HG03469 (cell line): ENCODE data around the gene ZNF500.

ENCODE experiments used
- ATAC-seq: cut with Tn5 transposase; IDR thresholded peaks from one replicate; pipeline ENCODE4 v1.9.1; 2021; ENCODE audit warnings: mild to moderate bottlenecking, moderate library complexity, moderate number of reproducible peaks; ENCODE audit not compliant: unreplicated experiment

Gene ZNF500

DNA sequence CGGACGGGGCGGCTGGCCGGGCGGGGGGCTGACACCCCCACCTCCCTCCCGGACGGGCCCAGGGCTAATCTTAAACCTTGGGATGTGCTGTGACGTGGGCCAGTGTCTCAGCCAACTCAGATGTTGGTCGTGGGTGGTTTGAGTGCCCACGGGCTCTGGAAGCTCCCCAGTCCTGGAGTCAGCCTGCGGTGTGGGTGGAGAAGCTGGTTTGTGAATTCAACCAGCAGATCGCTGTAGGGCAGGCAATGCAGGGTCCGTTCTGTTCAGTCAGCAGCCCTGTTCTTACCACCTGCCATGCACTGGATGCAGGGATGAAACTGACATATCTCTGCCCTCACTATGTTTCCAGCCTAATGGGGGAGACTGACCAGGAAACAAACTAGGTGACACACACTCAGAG, 8.0 kb upstream of the ZNF500 start:
- ATAC-seq: no peak

DNA sequence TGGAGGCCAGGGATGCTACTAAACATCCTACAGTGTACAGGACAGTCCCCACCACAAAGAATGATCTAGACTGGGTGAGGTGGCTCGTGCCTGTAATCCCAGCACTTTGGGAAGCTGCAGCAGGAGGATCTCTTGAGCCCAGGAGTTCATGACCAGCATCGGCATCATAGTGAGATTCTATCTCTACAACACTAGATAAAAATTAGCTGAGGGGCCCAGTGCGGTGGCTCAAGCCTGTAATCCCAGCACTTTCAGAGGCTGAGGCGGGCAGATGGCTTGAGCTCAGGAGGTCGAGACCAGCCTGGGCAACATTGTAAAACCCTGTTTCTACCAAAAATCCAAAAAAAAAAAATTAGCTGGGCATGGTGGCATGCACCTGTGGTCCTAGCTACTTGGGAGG, 5.4 kb upstream of the ZNF500 start:
- ATAC-seq: no peak

DNA sequence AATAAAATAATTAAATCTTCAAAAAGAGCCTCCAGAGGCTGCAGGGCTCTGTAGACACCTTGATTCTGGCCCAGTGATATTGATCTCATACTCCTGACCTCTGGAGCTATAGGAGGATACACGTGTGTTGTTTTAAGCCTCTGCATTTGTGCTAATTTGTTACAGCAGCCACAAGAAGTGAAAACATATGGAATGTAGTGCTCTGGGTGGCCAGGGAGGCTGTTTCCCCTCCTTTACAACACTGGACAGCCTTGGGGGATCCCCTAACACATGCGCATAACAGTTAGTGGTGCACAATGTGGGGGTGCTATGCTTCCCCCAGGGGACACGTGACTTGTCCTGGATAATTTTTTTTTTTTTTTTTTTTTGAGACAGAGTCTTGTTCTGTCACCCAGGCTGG, 4.7 kb upstream of the ZNF500 start:
- ATAC-seq: no peak

DNA sequence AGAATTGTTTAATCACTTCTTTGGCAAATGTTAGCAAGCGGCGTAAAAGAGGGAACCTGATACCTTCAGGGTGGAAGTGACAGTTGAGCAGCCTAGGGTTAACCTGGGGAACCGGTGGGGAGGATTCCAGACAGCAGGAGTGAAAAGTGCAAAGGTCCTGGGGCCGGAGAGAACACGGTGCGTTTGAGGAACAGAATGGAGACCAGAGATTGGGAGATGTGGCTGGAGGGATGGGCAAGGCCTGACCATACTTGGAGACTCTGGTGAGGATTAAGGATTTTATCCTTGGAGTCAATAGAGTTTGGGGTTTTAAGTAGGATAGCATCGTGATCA, 2.3 kb upstream of the ZNF500 start:
- ATAC-seq: no peak

DNA sequence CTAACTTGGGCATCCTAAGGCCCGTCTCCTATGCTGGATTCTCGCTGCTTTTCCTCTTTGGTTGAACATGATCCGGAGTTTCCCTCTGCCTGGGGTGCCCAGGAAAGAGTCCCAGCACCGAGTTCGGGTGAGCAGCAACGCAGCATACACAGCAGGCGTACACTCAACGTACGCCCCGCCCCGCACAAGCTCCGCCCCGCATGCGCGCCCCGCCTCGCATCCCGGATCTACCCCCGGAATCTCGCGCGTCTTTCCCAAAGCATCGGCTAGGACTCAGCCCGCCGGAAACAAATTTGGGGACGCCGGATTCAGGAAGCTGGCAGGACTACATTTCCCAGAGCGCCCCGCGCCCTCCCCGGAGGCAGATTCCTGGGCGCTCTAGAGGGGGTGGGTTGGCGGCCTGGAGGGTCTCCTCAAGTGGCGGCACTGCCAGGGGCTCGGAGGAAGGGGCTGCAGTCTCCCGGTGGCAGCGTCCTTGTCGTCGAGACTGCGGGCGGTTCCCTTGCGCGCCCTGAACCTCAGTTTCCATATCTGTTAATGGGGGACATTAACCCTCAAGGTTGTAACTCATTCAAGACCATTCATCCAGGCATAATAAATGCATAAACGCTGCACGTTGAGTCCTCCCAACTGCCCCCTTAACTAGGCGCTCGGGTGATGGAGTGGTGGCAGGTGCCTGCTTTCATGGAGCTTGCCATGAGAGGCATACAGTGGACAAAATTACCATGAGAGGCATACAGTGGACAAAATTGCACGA, 1.8 kb upstream of the ZNF500 start:
- ATAC-seq: peak; percentile 51

DNA sequence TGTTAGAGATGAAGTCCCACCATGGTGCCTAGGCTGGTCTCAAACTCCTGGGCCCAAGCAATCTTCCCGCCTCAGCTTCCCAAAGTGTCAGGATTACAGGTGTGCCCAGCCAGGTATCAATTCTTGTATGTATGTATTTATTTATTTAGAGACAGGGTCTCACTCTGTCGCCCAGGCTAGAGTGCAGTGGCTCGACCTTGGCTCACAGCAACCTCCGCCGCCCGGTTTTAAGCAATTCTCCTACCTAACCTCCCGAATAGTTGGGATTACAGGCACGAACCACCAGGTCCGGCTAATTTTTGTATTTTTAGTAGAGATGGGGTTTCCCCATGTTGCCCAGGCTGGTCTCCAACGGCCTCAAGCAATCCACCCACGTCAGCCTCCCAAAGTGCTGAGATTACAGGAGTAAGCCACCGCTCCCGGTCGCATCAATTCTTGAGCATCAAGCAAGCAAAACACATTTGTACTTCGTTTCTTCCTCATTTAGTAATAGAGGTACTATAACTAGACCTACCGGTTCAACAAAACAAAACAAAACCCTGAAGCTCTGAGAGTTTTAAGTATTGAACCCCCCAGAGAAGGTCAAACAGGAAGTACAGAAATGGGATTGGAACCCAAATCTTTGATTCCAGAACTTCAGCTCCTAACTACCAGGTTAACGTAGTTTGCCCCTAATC, 1.0 kb upstream of the ZNF500 start:
- ATAC-seq: no peak

DNA sequence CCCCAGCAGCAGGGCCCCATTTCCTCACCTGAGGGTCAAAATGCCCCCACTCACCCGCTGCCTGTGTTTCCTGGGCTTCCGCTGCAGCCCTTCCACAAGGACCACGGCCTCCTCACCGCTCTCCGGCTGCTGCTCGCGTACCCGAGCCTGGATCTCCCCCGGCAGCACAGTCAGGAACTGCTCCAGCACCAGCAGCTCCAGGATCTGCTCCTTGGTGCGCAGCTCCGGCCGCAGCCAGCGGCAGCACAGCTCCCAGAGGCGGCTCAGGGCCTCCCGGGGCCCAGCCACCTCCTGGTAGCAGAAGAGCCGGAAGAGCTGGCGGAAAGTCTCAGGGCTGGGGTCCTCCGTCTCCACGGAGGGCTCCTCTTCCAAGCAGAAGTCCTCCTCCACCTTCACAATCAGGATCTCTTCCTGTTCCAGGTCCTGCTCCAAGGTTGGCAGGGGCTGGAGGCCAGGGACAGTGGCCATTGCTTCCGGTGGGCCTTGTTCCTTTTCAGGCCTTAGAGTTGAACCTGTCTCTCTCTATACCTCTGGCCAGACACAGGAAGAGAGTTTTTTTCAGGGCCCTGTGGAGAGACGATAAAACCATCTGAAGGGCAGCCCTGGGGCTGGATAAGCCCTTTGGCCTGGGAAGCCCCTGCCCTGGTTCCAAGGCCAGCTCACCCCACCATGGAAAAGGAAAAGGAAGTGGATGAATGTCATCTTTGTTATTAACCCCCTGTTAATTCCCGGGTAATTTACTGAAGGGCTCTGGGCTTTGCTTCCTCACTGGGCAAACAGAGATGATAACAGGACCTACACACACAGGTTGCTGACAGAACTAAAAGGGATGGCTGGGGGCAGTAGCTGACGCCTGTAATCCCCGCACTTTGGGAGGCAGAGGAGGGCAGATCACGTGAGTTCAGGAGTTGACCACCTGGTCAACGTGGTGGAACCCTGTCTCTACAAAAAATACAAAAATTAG, 1.2 kb downstream of the ZNF500 start:
- no peak for ATAC-seq

DNA sequence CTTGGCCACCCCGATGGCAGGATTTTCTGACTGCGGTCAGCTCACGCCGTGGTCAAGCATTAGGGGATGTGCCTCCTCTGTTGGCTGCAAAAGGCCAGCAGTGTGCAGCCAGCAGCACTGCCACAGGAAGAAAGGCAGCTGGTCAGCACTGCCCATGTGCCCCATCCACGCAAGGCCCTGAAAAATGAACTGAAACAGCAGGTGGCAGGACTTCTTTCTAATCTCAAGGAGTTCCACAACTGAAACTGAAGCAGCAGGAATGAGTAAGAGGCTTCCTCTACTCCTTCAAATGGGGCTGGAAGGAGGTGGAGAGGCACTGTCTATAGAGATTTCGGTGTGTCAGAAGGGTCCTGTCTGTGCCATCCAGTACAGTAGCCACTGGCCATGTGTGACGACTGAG, 3.2 kb downstream of the ZNF500 start:
- no peak for ATAC-seq

DNA sequence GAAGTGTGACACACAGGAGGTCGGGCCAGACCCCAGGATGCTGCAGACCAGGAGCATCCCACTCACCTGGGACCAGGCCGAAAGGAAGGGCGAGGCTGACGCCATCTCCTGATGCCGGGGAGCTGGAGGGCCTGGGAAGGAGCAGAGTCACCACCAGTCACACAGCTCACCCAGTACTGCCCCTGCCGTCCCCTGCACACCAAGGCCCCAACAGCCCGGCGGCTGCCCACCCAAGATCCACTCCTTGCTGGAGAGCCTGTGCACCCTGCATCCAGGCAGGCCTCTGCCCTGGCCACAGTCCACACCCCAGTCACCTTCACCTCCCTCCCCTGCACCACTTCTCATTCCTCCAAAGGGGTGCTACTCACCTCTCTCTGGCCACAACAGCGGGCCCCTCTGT, 4.8 kb downstream of the ZNF500 start:
- no peak for ATAC-seq

DNA sequence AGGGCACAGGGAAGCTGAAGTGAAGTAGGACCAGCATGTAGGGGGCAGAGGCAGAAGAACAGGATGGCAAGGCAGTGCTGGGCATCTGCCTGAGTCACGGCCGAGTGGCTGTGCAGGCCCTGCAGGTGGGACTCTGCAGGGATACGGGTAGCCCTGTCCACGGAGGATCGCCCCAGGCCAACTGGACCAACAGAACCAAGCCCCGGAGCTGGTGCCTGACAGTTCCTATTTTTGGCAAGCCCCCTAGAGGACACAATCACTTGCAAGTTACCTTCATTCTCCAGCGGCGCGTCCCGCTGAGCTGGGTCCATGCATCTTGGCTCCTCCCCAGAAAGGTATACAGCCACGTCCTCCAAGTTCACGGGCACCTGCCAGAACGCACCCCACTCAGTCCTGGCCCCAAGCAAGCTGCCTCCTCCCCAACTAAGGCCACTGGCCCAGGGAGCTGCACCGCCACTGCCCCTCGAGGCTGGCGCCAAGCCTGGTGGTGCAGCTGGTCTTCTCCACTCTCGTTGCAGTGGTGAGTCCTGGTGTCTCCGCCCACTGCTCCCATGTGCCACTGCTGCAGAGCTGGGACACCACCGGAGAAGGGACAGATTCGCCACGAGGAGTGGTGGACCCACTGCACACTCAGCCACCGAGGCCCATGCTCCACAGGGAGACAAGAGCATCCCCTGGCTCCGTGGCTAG, 6.6 kb downstream of the ZNF500 start:
- no peak for ATAC-seq

DNA sequence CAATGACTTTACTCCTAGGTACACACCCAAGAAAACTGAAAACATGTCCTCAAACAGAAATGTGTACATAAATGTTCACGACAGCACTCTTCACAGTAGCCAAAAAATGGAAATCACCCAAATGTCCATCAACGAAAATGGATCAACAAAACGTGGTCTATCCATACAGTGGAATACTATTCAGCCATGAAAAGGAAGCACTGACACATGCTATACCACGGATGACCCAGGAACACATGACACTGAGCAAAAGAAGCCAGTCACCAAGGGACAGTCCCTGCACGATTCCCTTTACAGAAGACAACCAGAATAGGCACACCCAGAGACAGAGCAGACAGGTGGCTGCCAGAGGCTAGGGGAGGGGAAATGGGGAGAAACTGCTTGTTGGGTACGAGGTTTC, 11.3 kb downstream of the ZNF500 start:
- no peak for ATAC-seq

DNA sequence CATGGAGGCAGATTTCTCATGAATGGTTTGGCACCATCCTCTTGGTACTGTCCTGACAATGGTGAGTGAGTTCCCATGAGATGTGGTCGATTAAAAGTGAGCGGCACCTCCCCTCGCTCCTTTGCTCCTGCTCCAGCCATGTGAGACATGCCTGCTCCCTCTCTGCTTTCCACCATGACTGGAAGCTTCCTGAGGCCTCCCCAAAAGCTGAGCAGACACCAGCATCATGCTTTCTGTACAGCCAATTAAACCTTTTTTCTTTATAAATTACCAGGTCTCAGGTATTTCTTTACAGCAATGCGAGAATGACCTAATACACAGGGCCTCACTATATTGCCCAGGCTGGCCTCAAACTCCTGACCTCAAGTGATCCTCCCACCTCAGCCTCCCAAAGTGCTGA, 12.1 kb downstream of the ZNF500 start:
- ATAC-seq: no peak

DNA sequence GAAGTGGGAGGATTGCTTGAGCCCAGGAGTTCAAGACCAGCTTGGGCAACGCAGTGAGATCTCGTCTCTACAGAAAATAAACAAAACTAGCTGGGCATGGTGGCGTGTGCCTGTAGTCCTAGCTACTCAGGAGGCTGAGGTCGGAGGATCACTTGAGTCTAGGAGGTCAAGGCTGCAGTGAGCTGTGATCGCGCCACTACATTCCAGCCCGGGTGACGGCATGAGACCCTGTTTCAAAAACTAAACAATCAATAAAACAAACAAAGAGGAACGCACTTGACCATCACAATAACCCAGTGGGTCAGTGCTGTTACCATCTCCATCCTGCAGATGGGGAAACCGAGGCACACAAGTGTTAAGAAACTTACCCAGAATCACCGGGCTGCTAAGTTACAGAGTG, 13.7 kb downstream of the ZNF500 start:
- no peak for ATAC-seq

DNA sequence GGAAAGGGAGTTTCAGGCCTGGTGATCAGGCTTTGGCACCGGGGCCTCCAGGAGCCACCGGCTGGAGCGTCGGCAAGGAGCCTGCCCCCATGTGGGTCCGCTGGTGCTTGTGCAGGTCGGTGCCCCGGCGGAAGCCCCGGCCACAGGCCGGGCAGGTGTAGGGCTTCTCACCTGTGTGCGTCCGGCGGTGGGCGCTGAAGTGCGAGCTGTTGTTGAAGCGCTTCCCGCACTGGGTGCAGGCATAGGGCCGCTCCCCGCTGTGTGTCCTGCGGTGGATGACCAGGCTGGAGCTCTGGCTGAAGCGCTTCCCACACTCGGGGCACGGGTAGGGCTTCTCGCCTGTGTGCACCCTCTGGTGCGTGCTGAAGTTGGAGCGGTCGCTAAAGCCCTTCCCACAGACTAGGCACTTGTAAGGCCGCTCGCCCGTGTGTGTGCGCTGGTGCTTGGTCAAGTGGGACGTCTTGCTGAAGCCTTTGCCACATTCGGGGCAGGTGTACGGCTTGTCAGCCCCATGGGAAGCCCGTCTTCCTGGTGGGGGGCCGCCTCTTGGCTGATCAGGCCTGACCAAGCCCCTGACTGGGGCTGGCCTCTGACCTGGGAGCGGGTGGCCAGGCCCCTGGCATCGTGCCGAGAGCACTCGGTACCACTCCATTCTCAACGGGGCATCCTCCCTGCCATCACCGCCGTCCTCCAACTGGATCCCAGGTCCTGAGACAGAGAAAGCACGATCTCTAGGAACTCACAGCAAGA, 14.4 kb downstream of the ZNF500 start:
- no peak for ATAC-seq

DNA sequence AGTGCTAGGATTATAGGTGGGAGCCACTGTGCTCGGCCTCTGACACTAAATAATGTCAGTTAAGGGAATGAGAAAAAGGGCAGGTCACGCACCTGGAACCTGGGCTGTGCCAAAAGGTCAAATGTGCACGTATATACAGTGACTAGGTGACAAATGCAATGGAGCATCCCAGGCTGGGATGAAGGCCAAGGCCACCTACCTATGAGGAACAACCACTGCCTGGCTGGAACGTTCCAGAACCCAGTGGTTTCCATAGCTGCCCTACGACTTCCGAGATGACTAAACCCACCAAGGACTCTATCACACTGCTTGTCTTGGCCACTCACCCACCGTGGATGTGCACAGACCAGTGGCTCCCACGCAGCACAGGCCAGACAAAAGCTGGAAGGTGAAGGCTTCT, 16.1 kb downstream of the ZNF500 start:
- no peak for ATAC-seq

DNA sequence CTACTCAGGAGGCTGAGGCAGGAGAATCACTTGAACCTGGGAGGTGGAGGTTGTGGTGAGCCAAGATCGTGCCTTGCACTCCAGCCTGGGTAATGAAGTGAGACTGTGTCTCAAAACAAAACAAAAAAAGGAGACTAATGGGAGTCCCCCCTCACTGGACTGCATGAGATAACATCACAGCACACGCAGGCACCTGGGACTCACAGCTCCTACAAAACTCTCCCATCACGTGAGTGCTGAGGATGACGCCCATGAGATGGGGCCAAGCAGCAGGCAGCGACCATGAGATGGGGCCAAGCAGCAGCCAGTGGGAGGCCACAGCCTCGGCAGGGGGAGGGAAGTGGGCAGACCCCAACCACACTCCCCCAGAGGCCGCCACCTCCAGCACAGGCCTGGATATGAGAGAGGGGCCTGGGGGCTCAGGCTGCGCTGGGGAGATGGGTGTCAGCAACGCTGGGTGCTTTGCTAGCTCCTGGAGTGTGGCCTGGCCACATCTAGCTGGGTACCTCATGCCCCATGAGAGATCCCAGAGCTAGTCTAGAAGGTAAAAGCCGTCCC, 17.2 kb downstream of the ZNF500 start:
- no peak for ATAC-seq

DNA sequence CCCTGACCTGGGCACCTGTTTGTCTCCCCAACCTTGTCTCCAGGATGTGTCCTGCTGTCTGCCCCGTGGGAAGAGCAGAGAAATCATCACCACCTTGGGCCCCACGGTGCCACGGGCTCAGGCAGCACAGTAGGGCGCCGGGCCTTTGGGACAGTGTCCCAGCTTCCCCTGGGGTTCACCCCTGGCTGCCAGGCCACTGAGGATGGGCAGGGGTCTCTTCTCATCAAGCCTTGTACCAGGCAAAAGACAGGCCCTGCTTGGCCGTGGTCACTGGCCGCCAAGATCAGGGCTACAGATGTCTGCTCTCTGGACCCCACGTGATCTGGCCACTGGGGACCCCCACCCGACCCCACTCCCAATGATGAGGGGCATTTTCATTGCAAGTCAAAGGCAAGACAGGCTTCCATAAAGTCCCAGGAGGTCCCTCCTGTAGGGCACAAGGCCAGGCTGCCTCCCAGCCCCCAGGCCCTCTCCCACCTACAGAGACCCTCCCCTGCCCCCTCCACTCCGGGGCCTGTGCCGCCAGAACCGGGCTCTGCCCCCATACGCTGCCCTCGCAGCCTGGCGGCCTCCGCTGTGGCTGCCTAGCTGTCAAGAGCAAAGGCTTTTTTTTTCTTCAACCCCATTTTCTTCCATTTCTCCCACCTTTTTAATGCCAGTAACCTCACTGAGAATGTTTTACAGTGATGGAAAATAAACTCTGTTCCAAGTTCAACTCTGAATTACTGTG, 18.1 kb downstream of the ZNF500 start:
- ATAC-seq: no peak

DNA sequence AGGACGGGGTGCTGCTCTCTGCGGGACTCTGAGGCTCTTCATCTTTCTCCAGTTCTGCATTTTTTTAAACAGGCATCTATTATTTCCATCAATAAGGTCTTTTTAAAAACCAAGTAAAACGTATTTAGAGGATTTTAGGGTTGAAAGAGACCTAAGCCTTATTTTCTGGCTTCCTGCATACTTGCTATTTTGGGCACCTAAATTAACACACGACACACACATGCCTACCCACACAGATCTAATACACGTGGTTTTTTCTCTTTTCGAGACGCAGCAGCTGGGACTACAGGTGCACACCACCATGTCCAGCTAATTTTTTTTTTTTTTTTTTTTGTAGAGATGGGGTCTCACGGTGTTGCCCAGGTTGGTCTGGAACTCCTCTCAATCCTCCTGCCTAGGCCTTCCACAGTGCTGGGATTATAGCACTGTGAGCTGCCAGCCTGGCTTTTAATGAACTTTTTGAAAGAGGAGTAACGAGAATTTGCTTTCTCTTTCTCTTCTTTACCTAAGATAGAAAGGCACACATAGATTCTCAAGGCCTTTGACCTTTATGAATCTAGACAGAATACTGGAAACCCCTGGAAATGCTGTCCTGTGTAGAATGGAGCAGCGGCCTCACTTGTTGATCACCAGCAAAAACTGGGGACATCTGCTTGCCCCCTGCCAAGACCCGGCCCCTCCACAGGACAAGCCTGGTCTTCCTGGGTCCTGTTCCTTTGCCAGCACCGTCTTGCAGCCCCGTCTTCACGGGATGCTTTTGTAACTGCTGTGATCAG, 18.9 kb downstream of the ZNF500 start:
- no peak for ATAC-seq
